GM12873 (cell line): ENCODE results near the gene GCKR.

ENCODE experiments used
- TF ChIP-seq, protein P1 (sequence below): IDR thresholded peaks from 2 replicates; pipeline ENCODE4 v1.5.1; 2012; ENCODE audit warnings: low read depth, mild to moderate bottlenecking, moderate library complexity, low read length, control low read depth; ENCODE audit not compliant: insufficient read depth; ENCODE audit errors: missing control alignments

GCKR gene

DNA sequence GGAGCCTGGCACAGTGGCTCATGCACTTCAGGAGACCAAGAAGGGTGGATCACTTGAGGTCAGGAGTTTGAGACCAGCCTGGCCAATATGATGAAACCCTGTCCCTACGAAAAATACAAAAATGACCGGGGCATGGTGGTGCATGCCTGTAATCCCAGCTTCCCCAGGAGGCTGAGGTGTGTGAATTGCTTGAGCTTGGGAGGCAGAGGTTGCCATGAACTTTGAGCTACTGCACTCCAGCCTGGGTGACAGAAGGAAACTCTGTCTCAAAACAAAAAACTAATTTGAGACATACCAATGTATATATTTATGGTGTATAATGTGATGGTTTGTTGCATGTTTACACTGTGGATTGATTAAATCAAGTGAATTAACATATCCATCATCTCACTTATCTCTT lies 64.4 kb downstream of the GCKR start:
- TF ChIP-seq, protein P1, sequence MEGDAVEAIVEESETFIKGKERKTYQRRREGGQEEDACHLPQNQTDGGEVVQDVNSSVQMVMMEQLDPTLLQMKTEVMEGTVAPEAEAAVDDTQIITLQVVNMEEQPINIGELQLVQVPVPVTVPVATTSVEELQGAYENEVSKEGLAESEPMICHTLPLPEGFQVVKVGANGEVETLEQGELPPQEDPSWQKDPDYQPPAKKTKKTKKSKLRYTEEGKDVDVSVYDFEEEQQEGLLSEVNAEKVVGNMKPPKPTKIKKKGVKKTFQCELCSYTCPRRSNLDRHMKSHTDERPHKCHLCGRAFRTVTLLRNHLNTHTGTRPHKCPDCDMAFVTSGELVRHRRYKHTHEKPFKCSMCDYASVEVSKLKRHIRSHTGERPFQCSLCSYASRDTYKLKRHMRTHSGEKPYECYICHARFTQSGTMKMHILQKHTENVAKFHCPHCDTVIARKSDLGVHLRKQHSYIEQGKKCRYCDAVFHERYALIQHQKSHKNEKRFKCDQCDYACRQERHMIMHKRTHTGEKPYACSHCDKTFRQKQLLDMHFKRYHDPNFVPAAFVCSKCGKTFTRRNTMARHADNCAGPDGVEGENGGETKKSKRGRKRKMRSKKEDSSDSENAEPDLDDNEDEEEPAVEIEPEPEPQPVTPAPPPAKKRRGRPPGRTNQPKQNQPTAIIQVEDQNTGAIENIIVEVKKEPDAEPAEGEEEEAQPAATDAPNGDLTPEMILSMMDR = no peak

DNA sequence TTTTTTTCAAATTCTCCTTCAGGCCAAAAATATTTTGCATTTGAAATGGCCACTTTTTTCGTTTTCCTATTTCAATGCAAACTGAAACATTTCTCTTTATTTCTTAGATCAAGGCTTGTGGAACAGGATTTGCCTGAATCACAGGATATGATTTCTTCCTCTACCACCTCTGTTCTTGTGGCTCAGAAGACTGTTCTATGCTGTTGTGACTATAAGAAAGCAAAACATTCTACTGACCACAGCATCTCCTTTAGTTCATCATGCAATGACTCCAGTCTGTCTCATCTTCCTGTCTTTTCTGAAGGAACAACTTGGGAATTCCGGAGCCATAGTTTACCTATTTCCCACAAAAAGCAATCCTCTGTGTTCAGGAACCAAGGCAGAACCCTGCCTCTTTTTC lies 70.0 kb downstream of the GCKR start:
- TF ChIP-seq, protein P1 = no peak

DNA sequence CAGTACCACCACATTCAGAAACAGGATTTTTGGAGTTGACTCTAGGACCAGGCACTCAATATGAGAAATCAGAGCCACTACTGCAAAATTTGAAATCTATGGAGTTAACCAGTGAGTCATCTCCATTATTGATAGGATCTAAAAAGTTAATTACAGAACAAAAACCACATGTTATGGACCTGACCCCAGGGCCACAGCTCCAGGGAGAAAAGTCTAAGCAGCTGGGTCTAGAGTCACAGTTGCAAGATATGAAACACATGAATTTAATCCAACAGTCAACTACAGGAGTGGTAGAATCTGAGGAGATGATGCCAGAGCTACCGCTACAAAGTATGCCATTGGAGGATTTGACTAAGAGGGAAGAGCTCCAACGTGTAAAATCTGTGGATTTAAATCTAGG lies 72.8 kb downstream of the GCKR start:
- TF ChIP-seq, protein P1 = no peak

DNA sequence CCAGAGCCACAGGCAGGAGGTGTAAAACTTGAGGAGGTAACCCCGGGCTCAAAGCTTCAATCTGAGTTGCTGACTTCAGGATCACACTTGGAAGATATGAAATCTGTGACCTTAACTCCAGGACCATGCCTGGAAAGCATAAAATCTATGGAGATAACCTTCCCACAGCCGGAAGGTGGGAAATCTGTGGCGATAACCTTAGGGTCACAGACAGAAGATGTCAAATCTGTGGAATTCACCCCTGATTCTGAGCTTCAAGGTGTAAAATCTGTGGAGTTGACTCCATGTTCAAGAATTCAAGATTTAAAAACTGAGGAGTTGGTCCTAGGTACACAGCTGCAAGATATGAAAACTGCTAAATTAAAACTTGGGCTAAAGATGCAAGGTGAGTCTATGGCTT lies 74.6 kb downstream of the GCKR start:
- TF ChIP-seq, protein P1 = no peak

DNA sequence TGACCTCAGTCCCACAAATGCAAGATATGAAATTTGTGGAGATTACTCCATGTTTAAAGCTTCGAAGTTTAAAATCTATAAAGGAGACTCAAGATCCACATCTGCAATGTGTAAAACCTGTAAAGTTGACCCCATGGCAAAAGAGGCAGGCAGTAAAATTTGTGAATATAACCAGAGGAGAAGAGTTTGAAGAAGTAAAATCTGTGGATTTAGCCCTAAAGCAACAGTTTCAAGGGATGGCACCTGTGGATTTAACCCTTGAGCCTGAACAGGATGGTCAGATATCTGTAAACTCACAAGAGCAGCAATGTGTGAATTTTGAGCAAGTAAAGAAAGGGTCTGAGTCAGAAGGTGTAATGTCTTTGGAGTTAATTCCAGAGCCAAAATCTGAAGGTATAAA lies 75.0 kb downstream of the GCKR start:
- TF ChIP-seq, protein P1 = no peak

DNA sequence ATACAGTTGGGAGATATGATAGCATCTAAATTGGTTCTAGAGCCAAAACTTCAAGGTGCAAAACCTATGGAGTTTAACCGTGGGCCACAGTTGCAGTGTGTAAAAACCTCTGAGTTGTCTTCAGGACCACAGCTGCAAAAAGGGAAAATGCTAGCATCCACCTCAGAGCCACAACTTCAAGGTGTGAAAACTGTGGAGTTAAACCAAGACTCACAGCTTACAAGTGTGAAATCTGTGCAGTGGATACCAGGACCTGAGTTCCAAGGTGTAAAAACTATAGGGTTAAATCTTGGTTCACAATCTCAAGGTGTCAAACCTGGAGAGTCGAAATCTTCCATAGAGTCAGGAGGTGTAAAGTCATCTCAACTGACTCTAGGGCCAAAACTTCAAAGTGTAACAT lies 75.8 kb downstream of the GCKR start:
- TF ChIP-seq, protein P1 = no peak

DNA sequence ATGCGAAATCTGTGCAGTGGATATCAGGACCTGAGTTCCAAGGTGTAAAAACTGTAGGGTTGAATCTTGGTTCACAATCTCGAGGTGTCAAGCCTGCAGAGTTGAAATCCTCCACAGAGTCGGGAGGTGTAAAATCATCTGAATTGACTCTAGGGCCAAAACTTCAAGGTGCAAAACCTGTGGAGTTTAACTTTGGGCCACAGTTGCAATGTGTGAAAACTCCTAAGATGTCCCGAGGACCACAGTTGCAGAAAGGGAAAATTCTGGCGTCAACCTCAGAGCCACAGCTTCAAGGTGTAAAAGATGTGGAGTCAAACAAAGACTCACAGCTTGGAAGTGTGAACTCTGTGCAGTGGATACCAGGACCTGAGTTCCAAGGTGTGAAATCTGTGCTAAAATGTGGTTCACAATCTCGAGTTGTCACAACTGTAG lies 76.4 kb downstream of the GCKR start:
- TF ChIP-seq, protein P1 = no peak
